ENCODE data around the gene ADGRB3.
"Not testable (repeated sequence)": the region's sequence is repeated elsewhere in the genome, so short reads cannot be mapped to it uniquely, and the experiment has no call there.

The ADGRB3 gene

DNA sequence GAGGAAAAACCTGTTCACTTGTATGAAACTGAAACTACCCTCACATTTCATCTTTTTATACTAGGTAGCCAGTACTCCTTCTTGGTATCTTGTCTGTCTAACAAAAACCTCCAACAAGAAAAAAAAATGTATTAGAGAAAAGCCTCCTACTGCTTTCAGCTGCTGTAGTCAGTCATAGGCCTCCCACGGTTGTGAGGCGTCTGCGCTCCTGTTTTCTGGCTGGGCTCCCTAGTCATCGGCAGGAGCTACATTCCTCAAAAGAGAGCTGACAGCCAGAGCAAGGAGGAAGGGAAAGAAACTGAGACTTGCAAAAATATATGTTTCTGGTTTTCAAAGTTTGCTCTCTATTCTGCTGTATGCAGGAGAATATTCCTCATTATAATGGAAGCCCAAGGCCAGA is 644.7 kb downstream of the ADGRB3 start:
- DNase-seq, result no peak

DNA sequence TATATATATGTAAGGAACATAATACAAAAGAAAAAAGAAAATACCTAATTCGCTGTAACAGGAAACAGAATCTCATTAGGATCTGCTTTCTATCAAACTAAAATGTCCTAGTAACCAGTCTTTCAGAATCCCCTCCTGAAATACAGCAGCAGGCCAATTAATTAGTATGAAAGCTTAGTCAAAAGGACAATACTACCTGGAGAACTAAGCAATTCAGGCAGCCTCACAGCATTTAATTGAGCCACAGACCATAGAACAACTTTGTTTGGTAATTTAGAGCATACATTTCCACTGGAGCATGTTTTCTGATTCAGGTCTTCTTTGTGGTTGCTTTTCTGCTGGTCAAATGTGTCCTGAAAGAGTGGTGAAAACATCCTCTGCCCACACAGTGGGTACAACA is 645.8 kb downstream of the ADGRB3 start:
- no peak for DNase-seq

DNA sequence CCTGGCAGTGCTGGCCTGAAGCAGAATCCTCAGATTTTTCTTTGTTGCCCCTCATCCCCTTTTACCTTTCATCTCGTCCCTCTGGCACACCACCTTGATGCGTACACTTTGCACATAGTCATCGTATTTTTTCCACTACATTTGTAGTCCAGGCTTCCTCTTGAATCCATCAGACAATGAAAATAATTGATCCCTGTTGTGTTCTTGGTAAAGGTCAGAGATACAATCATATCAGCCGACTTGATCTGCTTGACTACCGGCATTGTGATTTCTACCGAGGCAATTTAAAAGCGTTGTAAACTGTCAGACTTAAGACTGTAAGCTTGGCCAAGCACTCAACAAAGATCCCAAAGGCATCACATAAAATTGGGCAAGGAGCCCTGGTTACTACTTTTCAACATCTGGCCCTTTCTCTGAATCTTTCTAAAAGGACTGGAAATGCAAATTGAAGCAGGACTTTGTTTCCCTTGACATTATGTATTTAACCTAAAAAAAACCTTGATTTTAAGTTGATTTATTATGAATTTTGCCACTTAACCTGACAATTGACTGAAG is 649.2 kb downstream of the ADGRB3 start:
- DNase-seq, result no peak

DNA sequence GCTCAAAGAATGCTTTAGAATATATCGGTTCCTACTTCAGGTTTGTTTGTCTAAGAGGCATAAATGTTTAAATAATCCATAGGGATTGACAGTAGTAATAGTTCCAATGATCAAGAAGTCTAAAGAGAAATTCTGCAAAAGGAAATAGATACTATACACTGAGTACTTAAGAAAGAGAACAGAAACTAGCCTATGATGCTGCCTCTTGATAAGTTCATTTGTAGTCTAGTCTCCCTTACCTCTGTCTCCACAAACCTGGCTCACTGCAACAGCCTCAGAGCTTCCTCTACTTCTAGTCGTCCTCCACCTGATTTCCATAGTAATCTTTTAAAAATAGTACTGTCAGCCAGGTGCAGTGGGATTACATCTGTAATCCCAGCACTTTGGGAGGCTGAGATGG is 650.0 kb downstream of the ADGRB3 start:
- no peak for DNase-seq

DNA sequence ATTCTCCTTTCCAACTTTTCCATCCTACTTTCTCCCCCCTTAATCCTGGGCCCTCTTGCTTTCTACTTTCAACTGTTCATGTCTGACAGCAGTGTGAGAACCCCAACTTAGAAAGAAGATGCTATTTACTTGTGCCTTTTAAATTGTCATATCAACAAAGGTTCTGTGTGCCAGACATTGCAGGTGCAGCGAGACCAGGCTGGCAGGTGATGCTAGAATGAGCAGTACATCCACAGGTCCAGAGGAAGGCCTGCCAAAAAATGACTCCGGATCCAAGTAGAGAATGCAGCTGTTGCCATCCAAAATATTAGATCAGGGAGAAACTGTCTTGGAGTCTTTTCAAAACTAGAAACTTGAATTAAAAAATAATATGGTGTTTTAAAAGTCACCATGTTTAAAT is 651.2 kb downstream of the ADGRB3 start:
- no peak for DNase-seq

DNA sequence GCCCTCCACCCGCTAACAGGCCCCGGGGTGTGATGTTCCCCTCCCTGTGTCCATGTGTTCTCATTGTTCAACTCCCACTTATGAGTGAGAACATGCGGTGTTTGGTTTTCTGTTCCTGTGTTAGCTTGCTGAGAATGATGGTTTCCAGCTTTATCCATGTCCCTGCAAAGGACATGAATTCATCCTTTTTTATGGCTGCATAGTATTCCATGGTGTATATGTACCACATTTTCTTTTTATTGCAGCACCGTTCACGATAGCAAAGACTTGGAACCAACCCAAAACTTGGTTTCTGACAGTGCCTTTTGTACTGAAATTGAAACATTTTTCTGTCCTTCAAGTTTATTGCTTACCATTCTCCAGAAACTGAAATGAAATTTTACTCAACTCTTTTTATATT is 653.1 kb downstream of the ADGRB3 start:
- not testable (repeated sequence) for DNase-seq

DNA sequence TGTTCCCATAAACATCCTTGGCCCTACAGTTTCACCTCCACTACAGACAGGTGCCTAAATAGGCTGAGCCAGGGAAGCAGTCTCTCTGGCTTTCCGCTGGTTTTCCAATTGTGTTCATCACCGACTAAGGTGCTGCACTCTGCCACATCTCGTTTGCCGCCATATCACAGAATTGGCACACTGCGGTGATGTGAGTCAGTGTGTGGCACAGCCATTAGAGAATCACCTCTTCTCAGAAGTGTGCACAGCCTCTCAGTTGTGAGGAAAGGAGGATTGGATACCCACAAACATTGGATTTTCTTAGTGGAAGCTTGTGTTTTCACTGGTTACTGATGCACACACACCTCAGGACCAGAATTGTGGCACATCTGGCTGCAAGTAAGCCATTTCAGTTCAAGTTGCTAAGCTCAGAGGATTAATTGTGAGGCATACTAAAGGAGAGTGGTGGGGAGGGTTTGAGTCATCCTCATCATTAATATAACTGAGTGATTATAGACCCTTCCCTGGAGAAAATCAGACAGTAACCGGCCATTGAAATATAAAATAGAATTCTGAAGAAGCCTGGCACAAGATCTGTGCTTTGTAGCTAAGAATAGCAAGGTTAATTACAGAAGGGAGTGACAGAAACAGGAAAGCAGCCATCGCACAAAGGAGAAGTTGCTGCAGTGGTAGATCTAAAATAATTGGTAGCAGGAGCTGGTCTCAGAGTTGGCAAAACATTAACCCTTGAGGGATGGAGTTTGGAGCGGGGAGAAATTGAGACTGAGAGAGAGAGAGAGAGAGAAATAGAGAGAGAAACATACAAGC is 654.8 kb downstream of the ADGRB3 start:
- no peak for DNase-seq

DNA sequence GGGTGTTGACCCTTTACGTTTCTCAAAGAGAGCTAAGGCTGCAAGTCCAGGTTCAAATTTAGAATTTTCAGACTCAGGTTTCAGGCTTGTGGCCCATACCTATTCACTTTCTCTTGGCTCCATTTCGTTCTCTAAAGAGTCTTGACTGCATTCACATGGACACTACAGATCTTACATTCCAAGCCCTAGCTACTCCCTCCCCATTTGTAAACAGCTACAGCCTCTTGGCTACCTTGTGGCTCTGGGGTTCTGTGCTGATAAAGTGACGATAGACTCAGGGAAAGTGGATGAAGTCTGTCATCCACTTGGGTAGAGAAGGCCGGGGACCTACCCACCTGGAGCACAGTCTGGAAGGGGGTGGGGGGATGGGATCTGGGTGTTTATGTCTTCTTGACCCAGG is 658.4 kb downstream of the ADGRB3 start:
- DNase-seq, result no peak

DNA sequence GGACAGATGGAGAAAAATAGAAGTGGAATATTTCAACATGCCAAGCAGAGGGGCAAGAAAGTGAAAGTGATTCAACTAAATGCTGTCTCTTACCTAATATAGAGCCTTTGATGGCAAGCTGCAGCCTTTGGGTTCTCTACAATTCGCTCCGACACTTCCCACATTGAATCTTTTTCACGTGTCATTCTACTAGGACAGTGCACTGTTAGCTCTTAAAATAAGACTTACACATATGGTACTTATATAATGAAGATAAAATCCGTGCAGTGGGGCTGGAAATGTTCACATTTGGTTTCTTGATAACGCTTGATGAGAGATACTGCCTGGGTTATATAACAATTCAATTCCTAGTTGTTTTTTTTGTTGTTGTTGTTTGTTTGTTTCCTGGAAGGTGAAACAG is 659.3 kb downstream of the ADGRB3 start:
- no peak for DNase-seq

DNA sequence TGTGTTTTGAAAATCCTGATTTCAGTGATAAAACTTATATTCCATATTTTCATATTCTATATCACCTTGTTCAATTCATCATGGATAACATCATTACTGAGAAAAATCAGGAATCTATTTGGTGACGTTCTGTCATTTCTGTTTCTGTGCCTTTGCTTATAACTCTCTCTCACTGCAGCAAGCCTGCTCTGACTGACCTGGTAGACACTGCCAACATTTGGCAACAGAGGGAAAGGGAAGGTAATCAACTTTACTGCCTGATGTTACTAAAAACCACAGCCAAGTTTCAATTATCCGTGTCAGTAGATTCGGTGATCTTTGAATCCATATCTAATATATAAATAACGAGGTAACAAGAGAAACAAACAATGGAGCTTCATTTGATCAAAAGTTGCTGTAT is 659.8 kb downstream of the ADGRB3 start:
- no peak for DNase-seq

DNA sequence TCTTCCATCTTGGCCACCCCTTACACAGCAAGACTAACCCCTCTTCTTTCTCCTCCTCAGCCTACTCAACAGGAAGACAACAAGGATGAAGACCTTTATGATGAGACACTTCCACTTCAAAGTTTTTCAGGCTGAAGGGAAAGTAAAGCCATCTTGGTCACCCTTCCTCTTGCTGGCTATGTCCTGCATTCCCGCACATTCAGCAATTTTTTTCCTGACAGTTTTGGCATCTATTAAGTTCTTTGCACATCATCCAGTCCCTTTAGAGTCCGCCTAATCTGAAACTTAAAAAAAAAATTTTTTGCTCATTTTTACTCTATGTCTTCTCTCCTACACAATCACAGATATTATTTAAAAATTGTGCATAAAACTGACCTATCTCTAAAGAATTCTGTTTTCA is 668.3 kb downstream of the ADGRB3 start:
- DNase-seq, result no peak

DNA sequence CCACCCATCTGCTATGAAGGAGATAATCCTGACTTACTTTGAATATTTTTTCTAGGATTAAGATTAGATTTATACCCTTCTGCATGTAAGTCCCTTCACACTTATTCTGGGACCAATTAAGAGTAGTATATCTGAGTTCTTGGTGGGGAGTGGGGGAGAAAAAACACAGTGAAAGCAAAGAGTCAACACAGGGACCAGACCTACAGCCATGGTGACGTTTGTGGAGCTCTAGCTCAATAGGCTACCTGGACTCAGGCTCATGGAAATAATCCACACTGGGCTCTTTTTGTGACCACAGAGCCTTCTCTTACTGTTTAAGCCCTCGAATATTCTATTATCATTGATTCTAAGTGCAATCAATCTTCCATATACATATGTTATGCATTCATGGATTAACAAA is 670.4 kb downstream of the ADGRB3 start:
- no peak for DNase-seq

DNA sequence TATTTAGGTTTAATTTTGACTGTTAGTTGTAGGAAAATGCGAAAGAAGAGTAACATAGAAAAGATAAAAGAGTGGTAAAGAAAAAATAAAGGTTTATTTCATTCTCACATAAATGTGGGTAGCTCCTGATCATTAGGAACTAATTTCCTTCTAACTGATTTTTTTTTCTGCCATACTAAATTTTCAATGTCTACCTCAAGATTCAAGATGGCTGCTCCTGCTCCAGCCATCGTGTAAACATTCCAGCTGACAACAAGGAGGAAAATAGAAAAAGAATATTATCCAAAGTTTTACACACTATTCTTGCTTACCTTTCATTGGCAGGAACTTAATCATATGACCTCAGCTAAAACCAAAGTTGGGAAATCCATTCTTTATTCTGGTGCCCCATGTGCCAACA is 673.5 kb downstream of the ADGRB3 start:
- no peak for DNase-seq

DNA sequence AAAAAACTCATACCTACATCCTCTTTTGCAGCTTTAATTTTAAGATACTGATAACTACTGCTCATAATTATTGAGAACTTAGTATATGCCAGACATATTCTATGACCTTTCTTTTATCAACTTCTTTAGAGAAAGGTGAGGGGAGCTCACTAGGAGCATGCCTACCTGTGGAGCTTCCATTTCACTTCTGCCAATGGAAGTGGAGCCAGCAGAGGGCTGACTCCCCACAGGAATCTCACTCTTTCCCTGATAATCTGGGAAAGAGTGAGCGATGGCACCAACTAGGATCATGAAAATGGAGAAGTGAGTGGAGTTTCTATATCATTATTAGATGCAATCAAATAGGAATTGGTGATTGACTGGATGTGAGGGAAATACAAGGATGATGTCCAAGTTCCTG is 676.8 kb downstream of the ADGRB3 start:
- DNase-seq, result no peak

DNA sequence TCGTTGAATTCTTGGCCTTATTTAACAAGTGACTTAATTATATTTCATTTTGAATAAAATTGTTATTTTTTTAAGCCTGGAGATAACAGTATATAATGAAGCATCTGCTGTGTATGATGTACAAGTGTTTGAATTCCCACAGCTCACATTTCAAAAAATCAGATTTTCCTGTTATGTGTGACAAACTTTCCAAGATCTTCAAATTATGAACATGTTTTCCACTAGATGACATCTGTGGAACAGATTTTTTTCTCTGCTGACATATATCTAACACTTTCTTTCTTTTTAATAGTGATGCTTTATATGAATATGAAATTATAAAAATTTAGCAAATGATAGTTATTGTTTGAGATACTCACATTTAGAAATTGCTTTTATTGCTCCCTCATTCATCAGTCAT is 678.9 kb downstream of the ADGRB3 start:
- DNase-seq, result no peak

DNA sequence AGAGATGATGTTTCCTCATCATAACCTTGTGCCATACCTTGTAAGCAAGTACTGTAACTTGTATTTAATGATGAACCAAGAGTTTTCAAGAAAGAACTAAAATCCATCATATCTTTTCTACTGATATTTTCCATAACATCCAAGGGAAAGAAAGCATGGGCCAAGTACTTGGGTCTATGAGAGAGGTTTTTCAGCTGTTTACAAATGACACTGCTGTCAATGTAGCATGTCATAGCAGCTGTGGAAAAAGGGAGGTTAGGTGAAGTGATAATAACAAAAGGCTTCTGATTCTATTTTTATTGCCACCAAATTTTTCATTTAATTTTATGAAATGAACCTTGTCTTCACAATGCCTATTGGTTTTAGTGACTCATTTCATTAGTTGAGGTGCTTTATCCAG is 679.4 kb downstream of the ADGRB3 start:
- no peak for DNase-seq

DNA sequence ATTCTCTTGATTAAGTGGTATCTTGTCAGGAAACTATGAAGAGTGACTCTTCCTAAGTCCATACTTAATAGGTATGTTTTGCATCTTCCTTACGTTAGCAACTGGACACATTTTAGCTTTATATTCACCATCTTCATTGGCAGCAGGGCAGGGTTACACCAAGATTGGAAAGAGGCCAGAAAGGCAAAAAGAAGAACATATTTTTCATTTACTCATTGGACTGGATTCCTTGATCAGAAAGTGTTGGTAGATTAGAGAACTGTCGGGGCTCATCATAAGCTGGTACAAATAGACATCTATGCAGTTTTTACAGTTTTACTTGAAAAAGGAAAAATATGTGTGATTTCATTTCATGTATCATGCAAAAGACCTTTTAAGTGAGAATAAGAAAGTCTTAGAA is 696.8 kb downstream of the ADGRB3 start:
- DNase-seq, result no peak

DNA sequence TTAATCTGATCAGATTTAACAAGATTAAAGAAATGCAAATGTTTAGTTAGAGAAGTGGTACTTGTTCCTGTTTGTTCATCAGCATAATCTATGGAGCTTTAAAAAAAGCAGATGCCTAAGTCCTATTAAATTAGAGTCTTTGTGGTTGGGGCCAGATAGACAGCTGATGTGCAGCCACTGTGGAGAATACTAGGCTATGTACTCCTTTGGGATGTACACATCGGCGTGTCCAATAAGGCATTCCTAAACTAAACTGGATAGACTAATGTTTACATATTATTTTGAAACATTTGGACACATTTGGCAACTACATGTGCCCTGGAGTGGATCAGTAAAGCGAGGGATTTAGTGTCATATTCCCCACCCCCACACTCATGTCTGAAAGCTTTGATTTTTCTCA is 702.2 kb downstream of the ADGRB3 start:
- no peak for DNase-seq

DNA sequence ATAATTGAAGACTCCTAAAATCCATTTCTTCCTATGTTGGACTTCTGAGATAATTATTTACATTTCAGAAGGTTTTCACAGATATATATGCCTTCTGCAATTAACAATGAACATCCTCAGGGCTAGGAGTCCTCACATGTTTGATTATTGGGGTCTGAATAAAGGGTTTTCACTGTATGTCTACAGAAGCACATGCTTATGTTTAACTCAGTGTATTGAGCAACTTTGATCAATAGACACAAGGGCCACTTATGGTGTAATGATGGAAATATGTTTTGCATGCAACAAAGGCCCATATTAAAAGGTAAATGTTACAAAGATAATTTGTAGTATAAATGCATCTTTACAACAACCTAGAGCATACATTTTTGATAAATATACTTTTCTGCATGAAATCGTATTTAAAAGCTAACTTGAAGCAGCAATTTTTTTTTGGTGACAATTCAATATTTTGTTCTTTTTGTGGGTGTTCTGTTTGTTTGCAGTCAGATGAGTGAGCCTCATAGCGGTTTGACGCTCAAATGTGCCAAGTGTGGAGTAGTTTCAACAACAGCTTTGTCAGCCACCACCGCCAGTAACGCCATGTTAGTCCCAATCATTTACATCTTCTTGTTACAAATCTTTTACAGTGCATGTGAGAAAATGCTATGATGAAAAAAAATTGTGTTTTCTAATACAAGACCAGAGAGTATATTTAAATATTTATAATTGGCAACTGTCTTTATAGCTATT is 703.5 kb downstream of the ADGRB3 start:
- DNase-seq, result no peak

DNA sequence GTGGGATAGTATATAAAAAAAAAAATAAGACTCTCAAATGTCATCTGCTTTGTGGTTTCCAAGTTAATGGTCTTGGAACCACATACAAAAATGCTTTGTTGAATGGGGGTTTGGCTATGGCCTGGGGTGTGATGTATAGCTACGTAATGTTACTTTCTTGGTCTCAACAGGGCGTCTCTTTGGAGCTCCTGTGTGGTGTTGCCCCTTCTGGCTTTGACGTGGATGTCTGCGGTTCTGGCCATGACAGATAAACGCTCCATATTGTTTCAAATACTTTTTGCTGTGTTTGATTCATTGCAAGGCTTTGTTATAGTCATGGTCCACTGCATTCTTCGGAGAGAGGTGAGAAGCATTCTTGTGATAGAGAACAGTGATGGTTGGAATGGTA is 704.1 kb downstream of the ADGRB3 start:
- DNase-seq, result no peak

DNA sequence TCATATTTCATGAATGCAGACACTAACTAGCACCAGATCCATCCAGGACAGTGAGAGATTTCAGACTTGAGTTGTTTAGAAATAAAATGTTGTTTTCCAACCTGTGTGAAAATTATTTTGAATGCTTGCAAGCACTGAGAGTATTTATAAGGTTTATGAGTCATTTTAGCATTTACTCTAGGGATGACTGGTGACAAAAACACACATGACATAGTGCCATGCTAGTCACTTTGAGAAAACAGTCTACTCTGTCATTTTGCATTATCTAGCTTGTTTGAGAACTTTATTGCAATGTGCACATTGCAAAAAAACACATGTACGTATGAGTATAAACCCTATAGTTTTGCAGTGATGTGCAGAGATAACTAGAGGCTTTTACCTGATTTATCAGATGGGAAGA is 705.1 kb downstream of the ADGRB3 start:
- DNase-seq, result no peak

DNA sequence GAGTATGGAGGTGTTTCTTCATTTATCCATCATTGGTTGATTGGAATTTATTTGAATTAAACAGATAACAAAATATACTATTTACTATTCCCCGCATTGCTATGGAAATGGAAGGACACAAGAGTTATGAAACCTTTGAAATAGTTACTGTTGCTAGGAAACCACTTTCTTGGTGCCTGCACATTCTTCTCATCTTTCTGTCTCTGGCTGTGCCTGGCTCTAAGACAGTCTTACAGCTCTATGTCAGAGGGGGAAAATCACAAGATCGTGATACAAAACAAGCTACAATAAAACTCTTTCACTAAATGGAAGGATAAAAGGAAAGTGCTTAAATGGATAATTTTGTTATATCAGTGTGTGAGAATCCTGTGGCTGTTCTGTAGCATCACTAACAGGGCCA is 708.8 kb downstream of the ADGRB3 start:
- no peak for DNase-seq

DNA sequence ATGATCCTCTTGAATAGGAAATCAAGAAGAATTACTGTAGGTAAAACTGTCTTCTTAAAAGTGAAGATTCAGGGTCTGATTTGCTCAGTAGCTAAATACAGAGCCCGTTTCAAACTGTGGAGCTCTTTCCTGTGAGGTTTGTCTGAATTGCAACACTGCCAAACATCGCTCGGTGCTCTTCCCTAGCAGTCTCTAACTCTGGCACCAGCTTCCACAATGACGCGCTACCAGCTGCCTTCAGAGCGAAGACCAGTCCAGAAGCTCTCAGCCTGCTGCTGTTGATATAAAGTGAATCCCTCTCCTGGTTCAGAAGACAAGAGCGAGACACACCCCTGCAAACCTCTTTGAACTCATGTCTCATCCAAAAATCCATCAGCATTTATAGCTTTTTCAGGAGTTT is 714.7 kb downstream of the ADGRB3 start:
- no peak for DNase-seq

DNA sequence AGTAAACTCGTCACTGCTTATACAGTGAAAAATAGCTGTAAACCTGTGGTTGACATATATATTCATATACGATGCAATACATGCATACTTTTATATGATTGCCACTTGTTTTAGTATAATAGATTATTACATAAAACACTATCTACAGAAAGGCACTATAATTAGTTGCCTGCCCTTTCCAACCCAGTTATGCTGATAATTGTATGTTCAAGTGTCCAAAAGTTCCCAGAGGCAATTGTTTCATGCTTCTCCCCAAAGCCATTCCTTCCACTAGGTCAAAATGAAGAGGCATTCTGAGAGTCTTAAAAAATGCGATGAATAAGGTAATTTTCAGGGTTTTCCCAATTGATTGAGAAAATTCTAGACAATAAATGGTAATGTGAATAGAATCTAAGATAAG is 727.1 kb downstream of the ADGRB3 start:
- DNase-seq, result no peak
